ENCODE results near the gene RAB11FIP5.
"Not testable (repeated sequence)": the region's sequence is repeated elsewhere in the genome, so short reads cannot be mapped to it uniquely, and the experiment has no call there.

The RAB11FIP5 gene, protein sequence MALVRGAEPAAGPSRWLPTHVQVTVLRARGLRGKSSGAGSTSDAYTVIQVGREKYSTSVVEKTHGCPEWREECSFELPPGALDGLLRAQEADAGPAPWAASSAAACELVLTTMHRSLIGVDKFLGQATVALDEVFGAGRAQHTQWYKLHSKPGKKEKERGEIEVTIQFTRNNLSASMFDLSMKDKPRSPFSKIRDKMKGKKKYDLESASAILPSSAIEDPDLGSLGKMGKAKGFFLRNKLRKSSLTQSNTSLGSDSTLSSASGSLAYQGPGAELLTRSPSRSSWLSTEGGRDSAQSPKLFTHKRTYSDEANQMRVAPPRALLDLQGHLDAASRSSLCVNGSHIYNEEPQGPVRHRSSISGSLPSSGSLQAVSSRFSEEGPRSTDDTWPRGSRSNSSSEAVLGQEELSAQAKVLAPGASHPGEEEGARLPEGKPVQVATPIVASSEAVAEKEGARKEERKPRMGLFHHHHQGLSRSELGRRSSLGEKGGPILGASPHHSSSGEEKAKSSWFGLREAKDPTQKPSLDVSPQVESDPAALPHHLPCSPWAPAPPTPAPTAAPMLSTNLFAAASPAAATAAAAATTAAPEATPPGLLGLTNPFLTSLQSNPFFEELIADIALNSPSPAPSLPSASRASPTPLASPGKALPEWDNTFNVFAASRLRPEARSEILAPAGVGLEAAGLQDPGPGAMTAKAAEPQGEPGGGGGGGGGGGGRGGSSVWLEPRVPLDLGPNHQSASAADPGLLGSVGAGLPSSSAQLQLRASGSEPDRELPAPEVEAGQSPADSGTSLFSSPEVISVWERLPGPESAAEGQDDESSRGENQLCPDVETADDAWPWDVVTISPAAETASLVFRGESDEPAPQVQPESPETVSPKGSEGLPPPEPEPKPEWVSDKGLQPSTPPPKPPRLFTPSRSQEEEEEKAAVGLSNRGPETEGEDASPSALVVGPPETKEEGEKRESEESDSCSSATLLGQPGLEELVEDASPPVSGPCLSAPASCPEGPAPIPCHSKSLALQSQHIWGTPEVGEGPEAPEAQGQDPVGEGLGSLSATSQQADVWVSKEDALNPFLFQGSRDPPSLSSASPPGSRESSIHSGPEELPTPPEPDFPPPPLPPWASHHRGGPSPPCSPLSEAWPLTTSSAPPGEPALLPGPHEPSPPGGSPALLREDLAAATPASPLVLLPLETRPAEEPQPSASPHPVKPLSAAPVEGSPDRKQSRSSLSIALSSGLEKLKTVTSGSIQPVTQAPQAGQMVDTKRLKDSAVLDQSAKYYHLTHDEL (N-terminal part only)

DNA sequence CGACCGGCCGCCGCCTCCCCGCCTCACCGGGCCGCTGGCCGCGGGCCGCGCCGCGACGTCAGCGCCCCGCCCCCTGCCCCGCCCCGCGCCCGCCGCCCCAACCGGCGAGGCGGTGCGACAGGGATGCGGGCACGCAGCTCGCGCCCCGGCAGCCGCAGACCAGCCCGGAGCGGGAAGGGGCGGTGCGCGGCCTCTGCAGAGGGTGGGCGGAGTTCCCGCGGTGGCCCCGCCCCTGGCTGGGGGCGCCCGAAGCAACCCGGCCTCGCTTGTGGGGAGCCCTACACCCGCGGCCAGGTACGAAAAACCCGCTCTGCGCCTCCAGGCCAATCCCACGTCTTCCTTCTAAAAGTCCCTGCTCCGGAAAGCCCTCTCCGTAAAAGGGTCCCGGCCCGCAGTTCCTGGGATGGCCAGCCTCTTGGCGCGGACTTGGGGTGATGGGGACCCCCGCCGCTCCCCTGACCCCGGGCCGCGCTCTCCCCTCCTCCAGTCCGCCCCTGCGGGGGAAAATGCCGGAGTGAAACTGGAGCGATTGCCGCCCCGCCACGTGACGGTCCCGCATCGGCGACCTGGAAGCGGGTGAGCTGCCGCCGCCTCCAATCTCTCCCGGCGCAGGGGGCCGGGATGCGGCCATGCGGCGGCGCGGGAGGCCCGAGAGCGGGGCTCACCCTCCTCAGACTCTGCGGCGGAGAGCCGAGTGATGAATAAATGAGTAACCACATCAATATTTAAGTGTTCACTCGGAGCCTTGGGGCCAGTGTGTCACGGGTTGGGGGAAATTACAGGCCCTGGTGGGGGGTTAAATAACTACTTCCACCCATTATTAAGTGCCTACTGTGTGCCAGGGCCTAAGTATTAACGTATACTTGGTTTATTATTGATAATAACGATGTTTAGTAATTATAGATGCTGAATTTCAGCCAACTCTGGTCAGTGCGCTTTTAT lies at the start of gene RAB11FIP5:
Gene RAB11FIP5 (minus strand): TSS at position 36 of the 942 bp plus-strand sequence. CDS start 171 bp downstream, outside the sequence.
- no peak for FAIRE-seq

DNA sequence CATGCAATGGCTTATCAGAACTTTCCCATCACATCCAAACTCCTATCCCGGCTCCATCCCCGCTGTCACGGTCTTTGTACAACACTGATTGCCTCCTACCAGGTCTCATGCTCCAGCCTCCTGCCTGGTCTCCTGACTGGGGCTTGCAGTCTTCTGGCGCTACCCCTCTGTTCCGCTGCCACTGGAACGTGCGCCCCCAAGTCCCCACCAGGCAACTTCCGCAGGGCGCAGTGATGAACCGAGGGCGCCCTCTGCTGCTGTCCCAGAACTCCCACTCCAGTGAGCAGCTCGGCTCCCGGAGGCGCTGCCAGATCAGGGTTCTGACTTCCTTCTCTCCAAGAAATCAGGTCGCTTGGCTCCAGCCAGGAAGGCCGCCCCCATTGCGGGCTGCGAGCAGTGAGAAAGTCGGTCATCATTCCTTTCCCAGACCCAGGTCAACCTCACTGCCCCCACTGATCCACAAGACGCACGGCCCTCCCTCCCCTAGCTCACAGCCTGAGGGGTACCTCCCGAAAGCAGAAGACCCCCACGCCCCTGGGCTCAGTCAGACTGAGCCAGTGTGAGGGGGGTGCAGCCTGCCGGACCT lies 43.9 kb upstream of the RAB11FIP5 start:
- no peak for FAIRE-seq

DNA sequence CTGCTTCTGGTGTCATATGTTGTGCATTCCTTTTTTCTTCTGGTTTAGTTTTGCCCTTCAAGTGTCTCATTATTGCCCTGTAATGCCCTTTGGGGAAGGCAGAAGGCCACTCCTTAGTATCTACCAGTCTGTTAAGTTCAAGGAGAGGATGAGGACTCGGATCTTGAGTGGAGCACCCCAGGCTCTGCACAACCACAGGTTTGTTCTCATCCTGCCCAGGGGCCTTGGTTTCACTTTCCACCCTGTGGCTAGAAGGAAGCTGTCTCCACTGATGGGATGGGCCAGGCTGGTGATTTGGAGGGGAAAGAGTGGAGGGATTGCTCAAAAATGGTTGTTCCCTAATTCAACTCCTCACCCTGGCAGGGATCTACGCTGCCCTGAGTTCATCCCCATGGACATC lies 30.2 kb upstream of the RAB11FIP5 start:
- FAIRE-seq: no peak

DNA sequence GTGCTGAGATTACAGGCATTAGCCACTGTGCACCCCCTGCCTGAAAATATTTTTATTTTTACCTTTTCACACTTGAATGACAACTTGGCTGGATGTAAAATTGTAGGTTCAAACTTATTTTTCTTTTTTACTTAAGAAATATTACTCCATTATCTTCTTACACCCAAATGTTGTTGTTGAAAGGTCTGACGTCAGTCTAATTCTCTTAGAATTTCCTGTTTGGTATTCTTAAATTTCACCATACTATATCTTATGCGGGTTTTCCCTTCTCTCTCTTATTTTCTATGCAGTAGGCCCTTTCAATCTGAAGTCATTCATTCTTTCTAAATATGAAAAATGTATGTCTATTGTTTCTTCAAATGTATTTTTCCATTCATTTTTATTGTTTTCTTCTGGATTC lies 29.1 kb upstream of the RAB11FIP5 start:
- no peak for FAIRE-seq

DNA sequence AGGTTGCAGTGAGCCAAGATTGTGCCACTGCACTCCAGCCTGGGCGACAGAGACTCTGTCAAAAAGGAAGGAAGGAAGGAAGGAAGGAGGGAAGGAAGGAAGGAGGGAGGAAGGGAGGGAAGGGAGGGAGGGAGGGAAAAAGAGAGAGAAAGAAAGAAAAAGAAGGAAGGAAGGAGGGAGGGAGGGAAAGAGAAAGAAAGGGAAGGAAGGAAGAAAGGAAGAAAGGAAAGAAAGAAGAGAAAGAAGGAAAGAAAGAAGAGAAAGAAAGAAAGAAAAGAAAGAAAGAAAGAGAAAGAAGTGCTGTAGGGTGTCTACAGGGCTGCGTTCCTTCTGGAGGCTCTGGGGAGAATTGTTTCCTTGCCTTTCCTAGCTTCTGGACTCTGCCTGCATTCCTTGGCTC lies 22.5 kb upstream of the RAB11FIP5 start:
- FAIRE-seq: no peak

DNA sequence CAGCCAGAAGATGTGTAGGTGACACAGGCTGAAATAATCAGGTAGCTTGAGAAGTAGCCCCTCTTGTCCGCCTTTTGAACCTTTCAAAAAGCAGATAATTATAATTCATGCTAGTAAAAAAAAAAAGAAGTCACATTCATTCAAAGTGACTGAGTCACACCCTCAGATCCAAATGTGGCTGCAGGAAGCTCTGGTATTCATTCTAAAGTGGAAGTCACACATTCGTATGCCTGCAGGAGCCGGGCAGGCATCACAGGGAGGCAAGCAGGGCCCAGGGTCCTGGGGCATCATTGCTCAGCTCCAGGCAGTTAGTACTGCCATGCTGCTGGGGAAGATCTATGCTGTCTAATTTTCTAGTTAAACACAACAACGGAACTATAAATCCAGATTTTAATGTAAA lies 21.7 kb upstream of the RAB11FIP5 start:
- FAIRE-seq: no peak

DNA sequence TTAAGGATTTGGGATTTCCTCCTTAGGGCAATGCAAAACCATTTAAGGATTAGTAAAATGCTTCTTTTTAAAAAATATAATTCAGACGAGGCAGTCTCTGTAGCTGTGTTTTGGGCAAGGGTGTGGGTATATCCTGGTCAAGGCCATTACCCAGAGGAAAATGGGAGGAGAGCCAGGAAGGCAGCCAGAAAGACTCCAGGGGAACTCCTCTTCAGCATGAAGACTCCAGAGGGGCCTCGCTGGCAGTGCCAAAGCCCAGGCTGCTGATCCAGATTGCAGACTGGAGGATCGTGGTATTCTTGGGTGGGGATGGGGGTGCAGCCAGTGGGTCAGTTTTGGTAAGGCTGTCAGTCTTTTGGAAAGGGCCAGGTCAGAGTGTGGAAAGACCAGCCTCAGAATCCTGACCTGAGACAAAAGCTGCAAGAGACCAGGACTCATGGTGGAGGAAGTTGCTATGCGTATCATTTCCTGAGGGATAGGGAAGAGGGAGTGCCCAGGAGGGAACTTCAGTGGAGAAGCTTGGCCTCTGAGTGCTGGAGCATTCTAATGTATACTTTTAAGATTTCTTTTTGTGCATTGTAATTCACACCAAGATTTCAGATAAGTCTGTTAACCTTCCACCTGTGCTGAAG lies 20.9 kb upstream of the RAB11FIP5 start:
- FAIRE-seq: no peak

DNA sequence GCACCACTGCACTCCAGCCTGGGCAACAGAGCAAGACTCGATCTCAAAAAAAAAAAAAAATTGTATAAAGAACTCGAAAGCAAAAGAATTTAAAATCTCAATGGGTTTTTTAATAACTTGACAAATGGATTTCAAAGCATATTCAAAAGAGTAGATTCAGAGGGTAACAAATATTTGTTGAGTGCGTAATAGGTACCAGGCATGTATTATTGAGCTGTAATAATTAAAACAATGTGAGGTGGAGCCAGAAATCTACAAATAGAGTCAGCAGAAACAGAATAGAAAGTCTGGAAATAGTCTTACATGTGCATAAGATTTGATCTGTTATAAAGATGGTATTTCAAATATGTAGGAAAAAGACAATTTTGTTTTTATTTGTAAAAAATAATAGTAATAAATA lies 19.1 kb upstream of the RAB11FIP5 start:
- no peak for FAIRE-seq

DNA sequence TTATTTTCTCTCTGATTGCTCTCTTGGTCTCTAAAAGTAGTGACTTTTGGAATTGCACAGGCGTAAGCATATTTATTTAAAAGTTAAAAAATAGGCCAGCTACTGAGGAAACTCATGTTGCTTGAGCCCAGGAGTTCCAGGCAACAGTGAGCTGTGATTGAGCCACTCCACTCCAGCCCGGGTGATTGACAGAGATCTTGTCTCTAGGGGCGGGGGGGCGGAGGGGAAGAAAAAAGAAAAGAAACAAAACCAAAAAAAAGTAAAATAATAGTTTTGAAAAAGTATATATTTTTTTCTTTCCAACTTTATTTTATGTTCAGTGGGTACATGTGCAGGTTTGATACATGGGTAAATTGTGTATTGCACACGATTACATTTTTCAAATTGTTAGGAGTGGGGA lies 18.0 kb upstream of the RAB11FIP5 start:
- no peak for FAIRE-seq

DNA sequence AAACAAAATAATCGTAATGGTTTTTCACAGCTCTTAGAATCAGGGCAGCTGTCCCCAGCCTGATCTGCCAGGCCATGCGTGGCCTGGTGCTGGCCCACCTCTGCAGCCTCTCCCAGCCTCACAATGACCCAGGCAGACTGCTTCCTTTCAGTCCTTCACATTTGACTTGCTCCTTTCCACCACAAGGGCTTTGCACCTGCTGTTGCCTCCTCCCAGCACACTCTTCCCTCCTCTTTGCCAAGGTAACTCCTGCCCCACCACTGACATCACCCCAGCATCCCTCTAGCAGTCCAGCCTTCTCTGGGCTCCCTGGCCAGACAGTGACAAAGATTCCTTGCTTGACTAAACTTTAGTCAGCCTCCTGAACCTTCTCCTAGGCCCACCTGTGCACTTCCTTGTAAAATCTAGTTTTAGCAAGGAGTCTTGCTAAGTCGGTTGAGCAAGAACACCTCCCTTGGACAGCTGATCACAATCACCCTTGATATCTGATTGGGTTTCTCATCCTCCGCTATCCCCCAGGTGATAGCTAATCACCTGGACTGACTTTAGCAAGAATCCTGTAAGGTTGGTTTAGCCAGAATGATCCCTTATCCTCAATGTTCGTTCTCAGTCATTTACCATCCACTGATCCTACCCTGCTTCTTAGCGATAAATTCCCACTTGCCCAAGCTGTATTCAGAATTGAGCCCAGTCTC lies 16.2 kb upstream of the RAB11FIP5 start:
- FAIRE-seq: no peak

DNA sequence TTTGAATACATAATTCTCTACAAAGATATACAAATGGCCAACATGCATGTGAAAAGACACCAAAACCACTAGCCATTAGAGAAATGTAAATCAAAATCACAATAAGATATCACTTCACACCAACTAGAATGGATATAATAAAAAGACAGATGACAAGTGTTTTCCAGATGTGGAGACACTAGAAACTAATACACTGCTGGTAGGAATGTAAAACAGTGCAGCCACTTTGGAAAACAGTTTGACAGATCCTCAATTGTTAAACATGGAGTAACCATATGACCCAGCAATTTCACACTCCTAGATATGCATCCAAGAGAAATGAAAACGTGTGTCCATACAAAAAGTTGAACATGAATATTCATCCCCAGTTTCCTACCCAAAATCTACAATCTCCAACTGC lies 9.8 kb upstream of the RAB11FIP5 start:
- FAIRE-seq: no peak

DNA sequence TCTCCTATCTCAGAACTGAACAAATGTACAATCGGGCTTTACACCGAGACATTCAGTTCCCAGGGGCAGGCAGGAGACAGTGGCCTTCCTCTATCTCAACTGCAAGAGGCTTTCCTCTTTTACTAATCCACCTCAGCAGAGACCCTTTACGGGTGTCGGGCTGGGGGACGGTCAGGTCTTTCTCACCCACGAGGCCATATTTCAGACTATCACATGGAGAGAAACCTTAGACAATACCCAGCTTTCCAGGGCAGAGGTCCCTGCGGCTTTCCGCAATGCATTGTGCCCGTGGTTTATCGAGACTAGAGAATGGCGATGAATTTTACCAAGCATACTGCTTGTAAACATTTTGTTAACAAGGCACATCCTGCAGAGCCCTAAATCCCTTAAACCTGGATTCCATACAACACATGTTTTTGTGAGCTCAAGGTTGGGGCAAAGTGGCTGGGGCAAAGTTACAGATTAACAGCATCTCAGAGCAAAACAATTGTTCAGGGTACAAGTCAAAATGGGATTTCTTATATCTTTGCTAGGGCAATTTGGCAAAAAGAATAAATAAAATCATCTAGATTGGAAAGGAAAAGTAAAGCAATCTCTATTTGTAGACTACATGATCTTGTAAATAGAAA lies 7.0 kb upstream of the RAB11FIP5 start:
- FAIRE-seq: not testable (repeated sequence)

DNA sequence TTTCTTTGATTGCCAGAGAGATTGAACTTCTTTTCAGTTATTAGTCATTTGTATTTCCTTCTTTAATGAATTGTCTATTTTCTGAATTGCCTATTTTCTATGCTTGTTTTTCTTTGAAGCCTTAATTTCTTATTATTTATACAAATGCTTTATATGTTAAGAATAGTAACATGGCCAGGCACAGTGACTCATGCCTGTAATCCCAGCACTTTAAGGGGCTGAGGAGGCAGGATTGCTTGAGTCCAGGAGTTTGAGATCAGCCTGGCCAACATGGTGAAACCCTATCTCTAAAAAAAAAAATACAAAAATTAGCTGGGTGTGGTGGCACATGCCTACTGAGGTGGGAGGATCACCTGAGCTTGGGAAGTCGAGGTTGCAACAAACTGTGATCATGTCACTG lies 4.7 kb upstream of the RAB11FIP5 start:
- FAIRE-seq: no peak

DNA sequence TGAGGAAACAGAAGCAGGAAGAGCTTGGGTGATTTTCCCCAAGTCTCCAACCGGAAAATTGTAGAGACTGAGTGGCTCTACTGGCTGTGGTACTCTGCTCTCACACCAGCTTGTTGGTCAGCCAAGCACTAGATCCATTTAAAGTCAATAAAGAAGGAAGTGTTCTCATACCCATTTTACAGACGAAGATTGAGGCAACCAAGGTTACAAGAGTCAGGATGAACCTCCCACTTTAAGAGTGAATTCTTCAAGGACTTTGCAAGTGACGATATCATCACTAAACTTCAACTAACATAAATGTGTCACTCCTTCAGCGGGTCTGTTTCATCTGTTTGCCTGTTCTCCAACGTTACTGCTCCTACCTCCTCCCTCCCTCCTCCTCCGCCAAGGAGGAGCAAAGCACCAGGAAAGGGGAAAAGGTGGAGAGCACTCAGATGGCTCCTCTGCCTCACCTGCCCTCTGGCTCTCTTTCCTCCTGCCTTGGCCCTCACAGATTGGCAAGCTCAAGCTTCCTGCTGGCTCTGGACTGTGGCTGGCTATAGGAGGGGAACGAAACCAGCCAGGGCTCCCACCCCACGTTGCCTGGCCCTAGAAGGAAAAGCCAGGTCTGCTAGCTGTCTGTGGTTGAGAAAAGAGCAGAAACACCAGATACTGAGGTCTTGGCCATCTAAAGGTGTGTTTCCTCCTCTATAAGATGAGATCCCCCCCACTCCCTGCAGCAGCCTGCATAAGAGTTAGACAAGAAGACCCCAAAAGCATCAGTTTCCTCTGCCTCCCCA lies 3.6 kb upstream of the RAB11FIP5 start:
- FAIRE-seq: no peak

DNA sequence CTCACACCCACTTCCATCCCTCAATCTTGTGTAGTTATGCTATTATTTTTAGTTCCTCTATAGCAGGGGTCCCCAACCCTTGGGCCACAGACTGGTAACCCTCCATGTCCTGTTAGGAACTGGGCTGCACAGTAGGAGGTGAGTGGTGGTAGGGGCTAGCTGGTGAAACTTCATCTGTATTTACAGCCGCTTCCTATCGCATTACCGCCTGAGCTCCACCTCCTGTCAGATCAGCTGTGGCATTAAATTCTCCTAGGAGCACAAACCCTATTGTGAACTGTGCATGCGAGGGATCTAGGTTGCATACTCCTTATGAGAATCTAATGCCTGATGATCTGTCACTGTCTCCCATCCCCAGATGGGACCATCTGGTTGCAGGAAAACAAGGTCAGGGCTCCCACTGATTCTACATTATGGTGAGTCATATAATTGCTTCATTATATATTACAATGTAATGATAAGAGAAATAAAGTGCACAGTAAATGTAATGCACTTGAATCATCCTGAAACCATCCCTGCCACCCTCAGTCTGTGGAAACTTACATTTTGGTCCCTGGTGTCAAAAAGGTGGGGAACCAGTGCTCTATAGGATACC lies 1.6 kb upstream of the RAB11FIP5 start:
- no peak for FAIRE-seq

DNA sequence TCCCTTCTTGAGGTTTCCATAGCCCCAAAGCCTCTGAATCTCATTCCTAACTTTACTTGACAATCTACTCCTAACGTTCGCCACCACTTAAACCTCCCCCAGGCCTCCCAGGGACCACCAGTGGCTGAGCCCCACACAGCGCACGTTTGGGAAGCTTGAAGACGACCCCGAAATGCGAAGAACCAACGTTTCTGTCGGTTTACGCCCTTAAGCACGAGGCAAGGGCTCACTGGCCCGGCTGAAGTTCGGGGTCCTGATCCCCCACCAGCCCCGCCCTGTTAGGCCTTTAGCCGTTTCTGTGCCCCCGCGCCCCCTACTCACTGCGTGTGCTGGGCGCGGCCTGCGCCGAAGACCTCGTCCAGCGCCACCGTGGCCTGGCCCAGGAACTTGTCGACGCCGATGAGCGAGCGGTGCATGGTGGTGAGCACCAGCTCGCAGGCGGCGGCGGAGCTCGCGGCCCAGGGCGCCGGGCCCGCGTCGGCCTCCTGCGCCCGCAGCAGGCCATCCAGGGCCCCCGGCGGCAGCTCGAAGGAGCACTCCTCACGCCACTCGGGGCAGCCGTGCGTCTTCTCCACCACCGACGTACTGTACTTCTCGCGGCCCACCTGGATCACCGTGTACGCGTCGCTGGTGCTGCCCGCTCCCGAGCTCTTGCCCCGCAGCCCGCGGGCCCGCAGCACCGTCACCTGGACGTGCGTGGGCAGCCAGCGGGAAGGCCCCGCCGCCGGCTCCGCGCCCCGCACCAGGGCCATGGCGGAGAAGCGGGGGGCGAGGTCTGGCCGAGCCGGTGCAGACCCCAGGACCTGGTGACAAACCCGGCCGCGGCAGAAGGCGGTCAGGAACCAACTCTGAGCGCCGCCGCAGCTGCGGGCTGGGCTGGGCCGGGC lies 479 bp downstream of the RAB11FIP5 start:
- FAIRE-seq: no peak

Measured in G401.6 (cell line).